H9 (cell line): Measurements from ENCODE around the gene PRKCB. TPM values are rescaled to one million over a fixed set of nuclear protein-coding genes. Genes with fewer than 3 reads are reported as not detected.

Source experiments
- DNase-seq: peaks from one replicate; pipeline ENCODE4 v3.0.0-alpha.2; 2017
- H2AFZ ChIP-seq: one replicate; pipeline ENCODE4 v1.6.1; 2013; ENCODE audit warnings: mild to moderate bottlenecking, low read length, control low read depth, moderate library complexity
- H2AK5ac ChIP-seq: 2 replicates; pipeline ENCODE4 v1.6.1; 2013; ENCODE audit warnings: low read length, control low read depth, mixed read lengths; ENCODE audit not compliant: insufficient read length
- H2BK120ac ChIP-seq: one replicate; pipeline ENCODE4 v1.6.1; 2013; ENCODE audit warnings: low read depth, mild to moderate bottlenecking, low read length, control low read depth, inconsistent platforms; ENCODE audit not compliant: poor library complexity, severe bottlenecking
- H2BK12ac ChIP-seq: 2 replicates; pipeline ENCODE4 v1.6.1; 2013; ENCODE audit warnings: low read length, control low read depth, mixed read lengths, low read depth; ENCODE audit not compliant: insufficient read length
- H2BK15ac ChIP-seq: 2 replicates; pipeline ENCODE4 v1.6.1; 2013; ENCODE audit warnings: low read depth, low read length, control low read depth
- H2BK20ac ChIP-seq: one replicate; pipeline ENCODE4 v1.6.1; 2013; ENCODE audit warnings: low read depth, mild to moderate bottlenecking, low read length, control low read depth, inconsistent platforms; ENCODE audit not compliant: poor library complexity, severe bottlenecking
- H2BK5ac ChIP-seq: 2 replicates; pipeline ENCODE4 v1.6.1; 2013; ENCODE audit warnings: low read length, control low read depth, mixed read lengths; ENCODE audit not compliant: insufficient read length
- H3K14ac ChIP-seq: 2 replicates; pipeline ENCODE4 v1.6.1; 2013; ENCODE audit warnings: low read length, control low read depth; ENCODE audit not compliant: insufficient read depth
- H3K18ac ChIP-seq: 2 replicates; pipeline ENCODE4 v1.6.1; 2013; ENCODE audit warnings: low read depth, mild to moderate bottlenecking, mixed read lengths, low read length, control low read depth; ENCODE audit not compliant: insufficient read length
- H3K23ac ChIP-seq: 2 replicates; pipeline ENCODE4 v1.6.1; 2013; ENCODE audit warnings: low read length, control low read depth, mixed read lengths, low read depth; ENCODE audit not compliant: insufficient read length
- H3K23me2 ChIP-seq: 2 replicates; pipeline ENCODE4 v1.6.1; 2013; ENCODE audit warnings: low read depth, mild to moderate bottlenecking, mixed read lengths, low read length, control low read depth; ENCODE audit not compliant: insufficient read length, poor library complexity, severe bottlenecking
- H3K27ac ChIP-seq: 2 replicates; pipeline ENCODE4 v1.5.1; 2013; ENCODE audit warnings: low read length, control low read depth, mixed read lengths, low read depth; ENCODE audit not compliant: insufficient read length
- H3K27me3 ChIP-seq: 2 replicates; pipeline ENCODE4 v1.6.1; 2013; ENCODE audit warnings: low read length, control low read depth, inconsistent platforms; ENCODE audit not compliant: insufficient read depth
- H3K4ac ChIP-seq: 2 replicates; pipeline ENCODE4 v1.6.1; 2013; ENCODE audit warnings: low read depth, mild to moderate bottlenecking, control low read depth, inconsistent platforms, low read length, moderate library complexity
- H3K4me1 ChIP-seq: 2 replicates; pipeline ENCODE4 v1.6.1; 2013; ENCODE audit warnings: low read length, control low read depth, inconsistent platforms; ENCODE audit not compliant: insufficient read depth
- H3K4me2 ChIP-seq: 2 replicates; pipeline ENCODE4 v1.6.1; 2013; ENCODE audit warnings: low read length, control low read depth, mixed read lengths; ENCODE audit not compliant: insufficient read length, insufficient read depth
- H3K56ac ChIP-seq: 2 replicates; pipeline ENCODE4 v1.6.1; 2013; ENCODE audit warnings: low read depth, mild to moderate bottlenecking, mixed read lengths, low read length, control low read depth; ENCODE audit not compliant: insufficient read length
- H3K79me1 ChIP-seq: 2 replicates; pipeline ENCODE4 v1.6.1; 2013; ENCODE audit warnings: low read depth, mild to moderate bottlenecking, moderate library complexity, low read length, control low read depth, inconsistent platforms; ENCODE audit not compliant: insufficient read depth, poor library complexity, severe bottlenecking
- H3K79me2 ChIP-seq: 2 replicates; pipeline ENCODE4 v1.6.1; 2013; ENCODE audit warnings: low read length, control low read depth, inconsistent platforms; ENCODE audit not compliant: insufficient read depth
- H3K9ac ChIP-seq: 2 replicates; pipeline ENCODE4 v1.6.1; 2013; ENCODE audit warnings: low read length, control low read depth, mixed read lengths; ENCODE audit not compliant: insufficient read length; ENCODE audit errors: extremely low read depth
- H3K9me3 ChIP-seq: one replicate; pipeline ENCODE4 v1.6.1; 2013; ENCODE audit warnings: low read depth, low read length, inconsistent platforms; ENCODE audit not compliant: control insufficient read depth
- H3T11ph ChIP-seq: one replicate; pipeline ENCODE4 v1.6.1; 2013; ENCODE audit warnings: mild to moderate bottlenecking, low read length, control low read depth, inconsistent platforms
- H4K20me1 ChIP-seq: one replicate; pipeline ENCODE4 v1.6.1; 2013; ENCODE audit not compliant: control insufficient read depth, insufficient read length, insufficient read depth
- H4K5ac ChIP-seq: 2 replicates; pipeline ENCODE4 v1.6.1; 2013; ENCODE audit warnings: low read depth, mild to moderate bottlenecking, mixed read lengths, low read length, control low read depth; ENCODE audit not compliant: insufficient read length
- H4K8ac ChIP-seq: replicated peaks from 2 replicates; pipeline ENCODE4 v1.6.1; 2013; ENCODE audit warnings: low read length, control low read depth, mixed read lengths, low read depth; ENCODE audit not compliant: insufficient read length
- H4K91ac ChIP-seq: 2 replicates; pipeline ENCODE4 v1.6.1; 2013; ENCODE audit warnings: low read depth, mild to moderate bottlenecking, moderate library complexity, mixed read lengths, low read length, control low read depth; ENCODE audit not compliant: insufficient read length
- H3K27ac Mint-ChIP-seq, 3 experiments: 2 replicates in 2 of 3; 3 replicates in 1 of 3; pipeline ENCODE4 v1.8.0; 2020 to 2021; ENCODE audit warnings: mixed read lengths in 3 of 3, mild to moderate bottlenecking in 1 of 3, moderate library complexity in 1 of 3
- H3K27me3 Mint-ChIP-seq: 2 replicates; pipeline ENCODE4 v1.8.0; 2021; ENCODE audit warnings: low read depth, mild to moderate bottlenecking, moderate library complexity, mixed read lengths
- H3K36me3 Mint-ChIP-seq, 3 experiments: 2 replicates in 2 of 3; 3 replicates in 1 of 3; pipeline ENCODE4 v1.8.0; 2020 to 2021; ENCODE audit warnings: low read depth in 3 of 3, mixed read lengths in 3 of 3; ENCODE audit not compliant: insufficient read depth in 1 of 3
- H3K4me1 Mint-ChIP-seq, 2 experiments: 2 replicates each; pipeline ENCODE4 v1.8.0; 2020; ENCODE audit warnings: mixed read lengths in 2 of 2
- H3K4me3 Mint-ChIP-seq, 2 experiments: 2 replicates in 1 of 2; 3 replicates in 1 of 2; pipeline ENCODE4 v1.8.0; 2020 to 2021; ENCODE audit warnings: mild to moderate bottlenecking in 2 of 2, mixed read lengths in 2 of 2, moderate library complexity in 1 of 2
- H3K9me3 Mint-ChIP-seq, 2 experiments: 2 replicates in 1 of 2; 3 replicates in 1 of 2; pipeline ENCODE4 v1.8.0; 2020; ENCODE audit warnings: mild to moderate bottlenecking in 2 of 2, mixed read lengths in 2 of 2, moderate library complexity in 1 of 2
- CTCF ChIP-seq: fragments of 200-600 bp; sonication (generic); conservative IDR thresholded peaks from 3 replicates; pipeline ENCODE4 v1.8.0; 2021; ENCODE audit warnings: antibody characterized with exemption, mild to moderate bottlenecking
- total RNA-seq: library from RNA; stranded (reverse); gene quantifications from 2 replicates; pipeline ENCODE4 v1.2.1, GENCODE V29; 2021

PRKCB gene
- total RNA-seq, 1 experiment from 2014 or later, result 7.0 TPM

- H2BK20ac ChIP-seq, result no peak overlapping the region
- no peaks in the 10 kb centered on the region for H3K23me2 ChIP-seq
- no peaks in the 10 kb centered on the region for H3K4me1 ChIP-seq
- H3K4me1 Mint-ChIP-seq, result peaks cover 8 to 9% of the 10 kb centered on the region in 2 experiments
- no peak overlapping the region for H3K4me2 ChIP-seq
- no peak overlapping the region for H3K18ac ChIP-seq
- H4K5ac ChIP-seq, result no peak overlapping the region
- peaks cover 2% of the 10 kb centered on the region for H3K27me3 Mint-ChIP-seq
- no peak overlapping the region for H3K9ac ChIP-seq
- no peak for DNase-seq
- H2AFZ ChIP-seq, result no peak overlapping the region
- H3T11ph ChIP-seq, result no peak overlapping the region
- H3K14ac ChIP-seq, result no peak overlapping the region
- no peak overlapping the region for H2BK12ac ChIP-seq
- H3K27ac Mint-ChIP-seq, result no peak overlapping the region
- no peak overlapping the region for H2AK5ac ChIP-seq
- H3K23ac ChIP-seq, result no peak overlapping the region
- H2BK120ac ChIP-seq, result no peak overlapping the region
- H4K91ac ChIP-seq, result no peak overlapping the region
- H4K8ac ChIP-seq, result no peak overlapping the region
- H3K56ac ChIP-seq, result no peak overlapping the region
- H4K20me1 ChIP-seq, result no peaks in the 10 kb centered on the region
- no peak overlapping the region for H3K27ac ChIP-seq
- no peaks in the 10 kb centered on the region for H3K79me1 ChIP-seq
- no peak overlapping the region for H3K4me3 Mint-ChIP-seq
- no peaks in the 10 kb centered on the region for H3K27me3 ChIP-seq
- no peaks in the 10 kb centered on the region for H3K79me2 ChIP-seq
- no peak overlapping the region for H3K4ac ChIP-seq
- H3K9me3 ChIP-seq, result no peaks in the 10 kb centered on the region
- H3K9me3 Mint-ChIP-seq, result no peaks in the 10 kb centered on the region
- H3K36me3 Mint-ChIP-seq, result no peaks in the 10 kb centered on the region
- no peak for TF ChIP-seq CTCF
- no peak overlapping the region for H2BK15ac ChIP-seq
- H2BK5ac ChIP-seq, result no peak overlapping the region
Observed at GRCh38 chr16:23991066-23991465, 155.3 kb downstream of the PRKCB start.
